GM23338 (cell line): ENCODE data around the gene TBL1XR1. TPM values are rescaled to one million over a fixed set of nuclear protein-coding genes. Genes with fewer than 3 reads are reported as not detected.
"Not testable (repeated sequence)": the region's sequence is repeated elsewhere in the genome, so short reads cannot be mapped to it uniquely, and the experiment has no call there.

ENCODE experiments used
- ATAC-seq: fragments of 200-7000 bp; cut with Tn5 transposase; 3 replicates; pipeline ENCODE4 v1.9.1; 2020
- DNase-seq: peaks from one replicate; pipeline ENCODE4 v3.0.0-alpha.2; 2015; ENCODE audit warnings: low spot score
- H2AFZ ChIP-seq: fragments of 200-600 bp; sonication (generic); 2 replicates; pipeline ENCODE4 v1.8.0; 2016; ENCODE audit warnings: antibody characterized with exemption, mild to moderate bottlenecking, moderate library complexity
- H3F3A ChIP-seq: fragments of 200-600 bp; sonication (generic); replicated peaks from 2 replicates; pipeline ENCODE4 v1.8.0; 2017; ENCODE audit warnings: antibody characterized with exemption, mixed run types, low read depth
- H3K27ac ChIP-seq: fragments of 200-600 bp; sonication (generic); 2 replicates; pipeline ENCODE4 v1.6.1; 2016; ENCODE audit warnings: low read depth
- H3K27me3 ChIP-seq: fragments of 200-600 bp; sonication (generic); 2 replicates; pipeline ENCODE4 v1.8.0; 2016; ENCODE audit warnings: mild to moderate bottlenecking, mixed run types, moderate library complexity; ENCODE audit not compliant: insufficient read depth
- H3K36me3 ChIP-seq: fragments of 200-600 bp; sonication (generic); 2 replicates; pipeline ENCODE4 v1.8.0; 2016; ENCODE audit warnings: mild to moderate bottlenecking; ENCODE audit not compliant: insufficient read depth
- H3K4me1 ChIP-seq: fragments of 200-600 bp; sonication (generic); 2 replicates; pipeline ENCODE4 v1.8.0; 2016; ENCODE audit warnings: mild to moderate bottlenecking, moderate library complexity; ENCODE audit not compliant: insufficient read depth
- H3K4me2 ChIP-seq: fragments of 200-600 bp; sonication (generic); 2 replicates; pipeline ENCODE4 v1.7.1; 2017; ENCODE audit warnings: mixed run types
- H3K4me3 ChIP-seq: fragments of 200-600 bp; sonication (generic); 2 replicates; pipeline ENCODE4 v1.6.1; 2016; ENCODE audit warnings: mixed run types
- H3K79me2 ChIP-seq: fragments of 200-600 bp; sonication (generic); replicated peaks from 2 replicates; pipeline ENCODE4 v1.8.0; 2017; ENCODE audit warnings: mild to moderate bottlenecking; ENCODE audit not compliant: insufficient read depth
- H3K9me2 ChIP-seq: fragments of 200-600 bp; sonication (generic); 2 replicates; pipeline ENCODE4 v1.8.0; 2017; ENCODE audit not compliant: insufficient read depth
- H4K20me1 ChIP-seq: fragments of 200-600 bp; sonication (generic); replicated peaks from 2 replicates; pipeline ENCODE4 v1.8.0; 2017; ENCODE audit warnings: mild to moderate bottlenecking; ENCODE audit not compliant: insufficient read depth
- H3K27ac Mint-ChIP-seq: 2 replicates; pipeline ENCODE4 v1.8.0; 2020; ENCODE audit warnings: inconsistent platforms, mild to moderate bottlenecking, moderate library complexity, mixed read lengths
- H3K27me3 Mint-ChIP-seq: 3 replicates; pipeline ENCODE4 v1.8.0; 2022; ENCODE audit warnings: low read depth, mild to moderate bottlenecking, moderate library complexity, mixed read lengths, inconsistent platforms; ENCODE audit not compliant: insufficient read depth, poor library complexity
- H3K36me3 Mint-ChIP-seq: 3 replicates; pipeline ENCODE4 v1.8.0; 2021; ENCODE audit warnings: low read depth, mild to moderate bottlenecking, inconsistent platforms, moderate library complexity, mixed read lengths
- H3K4me1 Mint-ChIP-seq: 3 replicates; pipeline ENCODE4 v1.8.0; 2020; ENCODE audit warnings: mild to moderate bottlenecking, inconsistent platforms, mixed read lengths
- H3K4me3 Mint-ChIP-seq: 3 replicates; pipeline ENCODE4 v1.8.0; 2021; ENCODE audit warnings: moderate library complexity, mild to moderate bottlenecking, inconsistent platforms, mixed read lengths
- H3K9me3 Mint-ChIP-seq: 3 replicates; pipeline ENCODE4 v1.8.0; 2020; ENCODE audit warnings: moderate library complexity, mild to moderate bottlenecking, inconsistent platforms, mixed read lengths
- CREB1 ChIP-seq: fragments of 250-450 bp; sonication (Bioruptor Pico); IDR thresholded peaks from 2 replicates; pipeline ENCODE4 v1.5.0; 2020; ENCODE audit warnings: low read depth, mild to moderate bottlenecking, moderate library complexity
- ETS1 ChIP-seq: IDR thresholded peaks from 2 replicates; pipeline ENCODE4 v1.6.1; 2016; ENCODE audit warnings: antibody characterized with exemption
- EZH2 ChIP-seq: fragments of 200-600 bp; sonication (generic); IDR thresholded peaks from one replicate; pipeline ENCODE4 v1.8.0; 2017; ENCODE audit warnings: antibody characterized with exemption, mild to moderate bottlenecking, low read depth; ENCODE audit not compliant: unreplicated experiment
- EZH2phosphoT487 ChIP-seq: fragments of 200-600 bp; sonication (generic); IDR thresholded peaks from one replicate; pipeline ENCODE4 v1.8.1; 2018; ENCODE audit warnings: antibody characterized with exemption; ENCODE audit not compliant: unreplicated experiment
- JUNB ChIP-seq: IDR thresholded peaks from one replicate; pipeline ENCODE4 v1.6.1; 2016; ENCODE audit warnings: antibody characterized with exemption; ENCODE audit not compliant: unreplicated experiment
- REST ChIP-seq: IDR thresholded peaks from one replicate; pipeline ENCODE4 v1.6.1; 2018; ENCODE audit warnings: antibody characterized with exemption; ENCODE audit not compliant: unreplicated experiment
- STAT1 ChIP-seq: IDR thresholded peaks from one replicate; pipeline ENCODE4 v1.6.1; 2016; ENCODE audit warnings: antibody characterized with exemption; ENCODE audit not compliant: unreplicated experiment
- ZNF114 ChIP-seq: fragments of 250-450 bp; sonication (Bioruptor Pico); IDR thresholded peaks from 2 replicates; pipeline ENCODE4 v1.5.0; 2020; ENCODE audit warnings: mild to moderate bottlenecking, moderate library complexity
- ZNF331 ChIP-seq: fragments of 250-450 bp; sonication (Bioruptor Pico); IDR thresholded peaks from 2 replicates; pipeline ENCODE4 v1.5.0; 2020; ENCODE audit warnings: low read depth, mild to moderate bottlenecking, moderate library complexity
- ZNF462 ChIP-seq: fragments of 250-450 bp; sonication (Bioruptor Pico); IDR thresholded peaks from 2 replicates; pipeline ENCODE4 v1.5.0; 2020; ENCODE audit warnings: mild to moderate bottlenecking, moderate library complexity
- polyA plus RNA-seq: library from polyadenylated mRNA; unstranded; fragments of >200 nt; fragmentation: Nextera tagmentation; extraction: Ambion mirVana; gene quantifications from 2 replicates; pipeline ENCODE4 v1.2.1, GENCODE V29; 2016
- total RNA-seq: library from RNA; depleted of rRNA; stranded (reverse); fragments of >200 nt; shearing (Covaris generic); gene quantifications from 2 replicates; pipeline ENCODE4 v1.2.3, GENCODE V29; 2014

Gene TBL1XR1
- total and polyA plus RNA-seq, 2 experiments from 2014 or later: 49.6 to 122 TPM

- TF ChIP-seq ZNF462 (CRISPR knock-in tag) (no peak), ZNF331 (no peak), STAT1 (no peak), JUNB (no peak), EZH2 (no peak), REST (no peak), EZH2phosphoT487 (no peak), ZNF114 (no peak), CREB1 (no peak), ETS1 (no peak)
These were observed 191.4 kb downstream of the TBL1XR1 start (continued) for GRCh38 chr3:177005718-177006405.

GRCh38 chr3:177000159-177000558 is 197.1 kb downstream of the TBL1XR1 start:
- H3K4me1 Mint-ChIP-seq, H3K27ac ChIP-seq, H3K79me2 ChIP-seq, H3K36me3 Mint-ChIP-seq, H3K9me2 ChIP-seq, H4K20me1 ChIP-seq, H3K4me3 Mint-ChIP-seq, H3K4me2 ChIP-seq, ATAC-seq, H3K27me3 Mint-ChIP-seq, H3K36me3 ChIP-seq, H3K27me3 ChIP-seq, DNase-seq, H3K4me3 ChIP-seq, H3K4me1 ChIP-seq, H3K27ac Mint-ChIP-seq, H3F3A ChIP-seq, H2AFZ ChIP-seq: not testable (repeated sequence)
- peaks cover 15% of the 10 kb centered on the region for H3K9me3 Mint-ChIP-seq
